ENCODE data around the gene SPRR2G.
"Not testable (repeated sequence)": the region's sequence is repeated elsewhere in the genome, so short reads cannot be mapped to it uniquely, and the experiment has no call there.

The SPRR2G gene

GRCh38 chr1:153150846-153151245 lies at the start of gene SPRR2G:
TSS of gene SPRR2G (minus strand) at chr1:153150890. CDS start at chr1:153150110, 780 bp downstream.
- DNase-seq: no peak

GRCh38 chr1:153195216-153195615 lies 44.5 kb upstream of the SPRR2G start:
- no peak for DNase-seq

- no peak for DNase-seq
Measured at GRCh38 chr1:153194331-153195050, 43.8 kb upstream of the SPRR2G start.

GRCh38 chr1:153192697-153193096 lies 42.0 kb upstream of the SPRR2G start:
- DNase-seq: no peak

- no peak for DNase-seq
Measured at GRCh38 chr1:153190373-153190772, 39.7 kb upstream of the SPRR2G start.

GRCh38 chr1:153188301-153188700 lies 37.6 kb upstream of the SPRR2G start:
- DNase-seq: not testable (repeated sequence)

- no peak for DNase-seq
Measured at GRCh38 chr1:153180556-153180955, 29.9 kb upstream of the SPRR2G start.

GRCh38 chr1:153178922-153179321 lies 28.2 kb upstream of the SPRR2G start:
- DNase-seq: no peak

GRCh38 chr1:153174624-153175023 lies 23.9 kb upstream of the SPRR2G start:
- no peak for DNase-seq

GRCh38 chr1:153168686-153169085 lies 18.0 kb upstream of the SPRR2G start:
- no peak for DNase-seq

- no peak for DNase-seq
Measured at GRCh38 chr1:153155541-153155940, 4.9 kb upstream of the SPRR2G start.

- DNase-seq: no peak
Measured at GRCh38 chr1:153152481-153152880, 1.8 kb upstream of the SPRR2G start.

- no peak for DNase-seq
Measured at GRCh38 chr1:153141377-153141776, 9.3 kb downstream of the SPRR2G start.

GRCh38 chr1:153140484-153140883 lies 10.2 kb downstream of the SPRR2G start:
- DNase-seq: no peak

- DNase-seq: no peak
Measured at GRCh38 chr1:153133743-153134142, 16.9 kb downstream of the SPRR2G start.

GRCh38 chr1:153133267-153133666 lies 17.4 kb downstream of the SPRR2G start:
- no peak for DNase-seq

- DNase-seq: not testable (repeated sequence)
Measured at GRCh38 chr1:153128688-153129087, 22.0 kb downstream of the SPRR2G start.

GRCh38 chr1:153127296-153127695 lies 23.4 kb downstream of the SPRR2G start:
- DNase-seq: no peak

GRCh38 chr1:153125536-153125935 lies 25.2 kb downstream of the SPRR2G start:
- no peak for DNase-seq

GRCh38 chr1:153123793-153124192 lies 26.9 kb downstream of the SPRR2G start:
- not testable (repeated sequence) for DNase-seq

- DNase-seq: no peak
Measured at GRCh38 chr1:153122831-153123421, 27.8 kb downstream of the SPRR2G start.

- DNase-seq: no peak
Measured at GRCh38 chr1:153120945-153121344, 29.7 kb downstream of the SPRR2G start.

GRCh38 chr1:153119491-153119971 lies 31.2 kb downstream of the SPRR2G start:
- DNase-seq: no peak

GRCh38 chr1:153115264-153115663 lies 35.4 kb downstream of the SPRR2G start:
- DNase-seq: not testable (repeated sequence)

GRCh38 chr1:153113416-153113815 lies 37.3 kb downstream of the SPRR2G start, which contains the start of gene SPRR2F:
TSS of gene SPRR2F (minus strand) at chr1:153113516. CDS start at chr1:153112733, 783 bp downstream.
- no peak for DNase-seq

All from activated T-cell treated with anti-CD3 and anti-CD28 coated beads for 4 hours (primary cell).